Natural killer cell (primary cell): ENCODE data around the gene HSPG2. TPM values are rescaled to one million over a fixed set of nuclear protein-coding genes. Genes with fewer than 3 reads are reported as not detected.

Experiments
- ATAC-seq, 3 donors: fragments of 150-1000 bp in 2 of 3; fragments of 200-7000 bp in 1 of 3; cut with Tn5 transposase; 1 replicate in 1 of 3; 2 replicates in 2 of 3; pipeline ENCODE4 v1.10.0; 2021; ENCODE audit warnings: mild to moderate bottlenecking in 2 of 3, moderate library complexity in 2 of 3
- DNase-seq, 2 donors: peaks; one replicate each; pipeline versions ENCODE4 v3.0.0 to v3.0.0-alpha.2; 2013 to 2021; ENCODE audit warnings: mixed read lengths in 1 of 2
- H3K27ac ChIP-seq: one replicate; pipeline ENCODE4 v1.5.1; 2013; ENCODE audit warnings: mild to moderate bottlenecking, low read length
- H3K27me3 ChIP-seq: one replicate; pipeline ENCODE4 v1.6.1; 2013; ENCODE audit warnings: low read length; ENCODE audit not compliant: control insufficient read depth, insufficient read depth
- H3K36me3 ChIP-seq: one replicate; pipeline ENCODE4 v1.6.1; 2013; ENCODE audit warnings: low read length; ENCODE audit not compliant: control insufficient read depth, insufficient read depth
- H3K4me1 ChIP-seq: one replicate; pipeline ENCODE4 v1.6.1; 2013; ENCODE audit warnings: low read length; ENCODE audit not compliant: control insufficient read depth, insufficient read depth
- H3K4me3 ChIP-seq: one replicate; pipeline ENCODE4 v1.5.1; 2013; ENCODE audit warnings: low read length
- H3K9me3 ChIP-seq: one replicate; pipeline ENCODE4 v1.6.1; 2013; ENCODE audit warnings: low read length; ENCODE audit not compliant: control insufficient read depth, insufficient read depth
- H3K27ac Mint-ChIP-seq, 2 donors: one replicate each; pipeline ENCODE4 v1.8.0; 2022; ENCODE audit warnings: mild to moderate bottlenecking in 2 of 2, mixed read lengths in 2 of 2, moderate library complexity in 1 of 2
- H3K27me3 Mint-ChIP-seq, 2 donors: one replicate each; pipeline ENCODE4 v1.8.0; 2022; ENCODE audit warnings: low read depth in 2 of 2, mixed read lengths in 2 of 2
- H3K36me3 Mint-ChIP-seq: one replicate; pipeline ENCODE4 v1.8.0; 2022; ENCODE audit warnings: mixed read lengths
- H3K4me1 Mint-ChIP-seq, 2 donors: one replicate each; pipeline ENCODE4 v1.8.0; 2022; ENCODE audit warnings: mixed read lengths in 2 of 2
- H3K4me3 Mint-ChIP-seq: one replicate; pipeline ENCODE4 v1.8.0; 2022; ENCODE audit warnings: mild to moderate bottlenecking, moderate library complexity, mixed read lengths
- H3K9me3 Mint-ChIP-seq, 2 donors: one replicate each; pipeline ENCODE4 v1.8.0; 2022; ENCODE audit warnings: mixed read lengths in 2 of 2
- WGBS: methylation state at CpG from one replicate; pipeline ENCODE4 v1.1.7; 2013; ENCODE audit warnings: missing lambda C conversion rate; ENCODE audit not compliant: insufficient coverage; 5-methylcytosine and 5-hydroxymethylcytosine counted together
- intact Hi-C: fragments of 100-400 bp; cut with micrococcal nuclease; formaldehyde crosslinking; loops from one replicate; pipeline ENCODE4 v1.14.2; 2022
- total RNA-seq, 4 donors: library from RNA; stranded (reverse); fragments of 120-200 nt in 1 of 4; gene quantifications; one replicate each; pipeline versions ENCODE4 v1.2.3 to v1.2.4, GENCODE V29; 2013 to 2022
- TF ChIP-seq, protein P1 (sequence below): fragments of 200-600 bp; IDR thresholded peaks from one replicate; pipeline ENCODE4 v1.8.0; 2022; ENCODE audit warnings: antibody characterized with exemption

HSPG2 gene
- total RNA-seq, 3 donors from 2014 or later (not counting 1 experiment from before 2014, with no cell fraction given), result 0.54 to 0.93 (median 0.90) TPM

DNA sequence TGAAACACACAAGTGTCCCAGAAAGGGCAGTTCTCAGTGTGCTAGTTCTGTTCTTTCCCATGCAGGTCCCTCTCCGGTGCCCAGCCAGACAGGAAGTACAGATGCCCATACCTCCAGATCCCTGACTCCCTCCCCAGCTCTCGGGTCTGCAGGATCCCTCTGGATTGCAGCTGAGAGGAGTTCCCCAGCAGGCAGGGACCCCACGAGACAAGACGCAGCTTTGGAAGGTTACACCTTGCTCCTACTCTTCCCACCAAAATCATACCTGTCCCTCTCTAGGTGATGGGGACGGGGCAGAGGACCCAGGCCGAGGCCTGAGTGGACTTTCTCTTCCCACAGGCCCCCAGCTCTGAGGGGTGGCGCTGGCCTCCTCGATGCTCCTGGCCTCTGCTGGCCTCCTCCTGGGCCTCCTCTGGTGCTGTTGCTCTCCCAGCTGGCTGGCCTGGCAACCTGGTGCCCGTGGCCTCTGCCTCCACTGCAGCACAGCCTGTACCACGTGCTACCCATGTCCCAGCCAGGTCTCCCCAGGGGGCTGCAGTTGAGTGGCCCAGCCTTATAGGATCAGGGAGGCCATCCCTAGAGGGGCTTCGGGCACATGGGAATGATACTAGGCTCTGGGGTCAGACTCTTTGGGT is 115.6 kb downstream of the HSPG2 start:
- no peaks in the 10 kb centered on the region for H3K9me3 ChIP-seq
- peaks cover 8% of the 10 kb centered on the region for H3K4me1 ChIP-seq
- DNase-seq, result no peak
- TF ChIP-seq, protein P1, sequence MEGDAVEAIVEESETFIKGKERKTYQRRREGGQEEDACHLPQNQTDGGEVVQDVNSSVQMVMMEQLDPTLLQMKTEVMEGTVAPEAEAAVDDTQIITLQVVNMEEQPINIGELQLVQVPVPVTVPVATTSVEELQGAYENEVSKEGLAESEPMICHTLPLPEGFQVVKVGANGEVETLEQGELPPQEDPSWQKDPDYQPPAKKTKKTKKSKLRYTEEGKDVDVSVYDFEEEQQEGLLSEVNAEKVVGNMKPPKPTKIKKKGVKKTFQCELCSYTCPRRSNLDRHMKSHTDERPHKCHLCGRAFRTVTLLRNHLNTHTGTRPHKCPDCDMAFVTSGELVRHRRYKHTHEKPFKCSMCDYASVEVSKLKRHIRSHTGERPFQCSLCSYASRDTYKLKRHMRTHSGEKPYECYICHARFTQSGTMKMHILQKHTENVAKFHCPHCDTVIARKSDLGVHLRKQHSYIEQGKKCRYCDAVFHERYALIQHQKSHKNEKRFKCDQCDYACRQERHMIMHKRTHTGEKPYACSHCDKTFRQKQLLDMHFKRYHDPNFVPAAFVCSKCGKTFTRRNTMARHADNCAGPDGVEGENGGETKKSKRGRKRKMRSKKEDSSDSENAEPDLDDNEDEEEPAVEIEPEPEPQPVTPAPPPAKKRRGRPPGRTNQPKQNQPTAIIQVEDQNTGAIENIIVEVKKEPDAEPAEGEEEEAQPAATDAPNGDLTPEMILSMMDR, result no peak
- H3K27ac ChIP-seq, result no peak overlapping the region
- no peaks in the 10 kb centered on the region for H3K9me3 Mint-ChIP-seq
- 87% methylated on average over 11 of the region's 11 CpGs for WGBS
- H3K27ac Mint-ChIP-seq, result no peak overlapping the region
- H3K36me3 Mint-ChIP-seq, result no peaks in the 10 kb centered on the region
- H3K4me3 ChIP-seq, result no peak overlapping the region
- H3K27me3 Mint-ChIP-seq, result peaks cover 0 to 3% of the 10 kb centered on the region in 2 donors
- no peaks in the 10 kb centered on the region for H3K27me3 ChIP-seq
- no peak overlapping the region for H3K4me3 Mint-ChIP-seq
- peaks cover 0 to 16% of the 10 kb centered on the region in 2 donors for H3K4me1 Mint-ChIP-seq
- H3K36me3 ChIP-seq, result no peaks in the 10 kb centered on the region
- no peak for ATAC-seq
- intact Hi-C loops, result no loop called here

DNA sequence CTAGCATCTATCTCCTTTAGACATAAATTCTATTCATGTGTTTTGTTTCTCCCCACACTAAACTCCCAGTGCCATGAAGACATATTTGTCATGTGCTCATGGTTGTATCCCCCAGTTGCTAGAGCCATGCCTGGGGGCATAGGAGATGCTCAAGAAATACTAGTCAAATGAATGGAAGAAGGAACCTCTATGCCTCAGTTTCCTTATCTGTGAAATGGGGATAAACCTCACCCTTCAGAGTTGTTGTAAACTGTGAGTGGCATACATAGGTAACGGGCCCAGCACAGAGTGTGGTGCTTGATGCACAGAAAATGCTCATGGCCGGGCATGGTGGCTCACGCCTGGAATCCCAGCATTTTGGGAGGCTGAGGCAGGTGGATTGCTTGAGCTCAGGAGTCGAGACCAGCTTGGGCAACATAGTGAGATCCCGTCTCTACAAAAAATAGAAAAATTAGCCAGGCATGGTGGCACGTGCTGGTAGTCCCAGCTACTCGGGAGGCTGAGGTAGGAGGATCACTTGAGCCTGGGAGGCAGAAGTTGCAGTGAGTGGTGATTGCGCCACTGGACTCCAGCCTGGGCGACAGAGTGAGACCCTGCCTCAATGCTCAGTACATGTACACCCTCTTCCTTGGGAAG is 116.4 kb downstream of the HSPG2 start:
- H3K27me3 Mint-ChIP-seq, result peaks cover 0 to 3% of the 10 kb centered on the region in 2 donors

DNA sequence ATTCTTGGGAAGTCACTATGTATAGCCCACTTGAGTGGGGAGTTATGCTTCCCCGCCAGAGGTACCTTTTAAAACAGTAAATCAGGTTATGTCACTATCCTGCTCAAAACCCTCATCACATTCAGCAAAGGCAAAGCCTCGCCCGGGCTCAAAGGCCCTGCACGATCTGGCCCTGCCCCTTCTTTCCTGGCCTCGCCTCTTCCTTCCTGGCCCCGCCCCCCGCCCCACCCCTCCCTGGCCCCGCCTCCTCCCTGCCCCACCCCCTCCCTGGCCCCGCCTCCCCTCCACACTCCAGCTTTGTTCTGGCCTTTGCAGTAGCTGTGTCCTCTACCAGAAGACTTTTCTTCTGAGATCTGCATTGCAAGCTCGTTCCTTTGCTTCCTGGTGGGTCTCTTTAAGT is 118.5 kb downstream of the HSPG2 start:
- Mint-ChIP-seq H3K4me3 (no peak overlapping the region), H3K4me1 (peaks cover 0 to 24% of the 10 kb centered on the region in 2 donors), H3K27ac (no peak overlapping the region), H3K27me3 (peaks cover 0 to 1% of the 10 kb centered on the region in 2 donors), H3K9me3 (no peaks in the 10 kb centered on the region), H3K36me3 (no peaks in the 10 kb centered on the region)
- 44% methylated on average over 5 of the region's 10 CpGs for WGBS
- Histone ChIP-seq H3K4me1 (peaks cover 26% of the 10 kb centered on the region), H3K27me3 (no peaks in the 10 kb centered on the region), H3K4me3 (no peak overlapping the region), H3K27ac (no peak overlapping the region), H3K36me3 (no peaks in the 10 kb centered on the region), H3K9me3 (no peaks in the 10 kb centered on the region)
- TF ChIP-seq, protein P1, result no peak
- peak in 2 of 3 donors; percentile 28 to 45 for ATAC-seq
- intact Hi-C loops, result no loop called here
- peak in 1 of 2 donors; percentile 55 for DNase-seq

More for the DNA sequence above, 116.4 kb downstream of the HSPG2 start:
- H3K4me3 ChIP-seq, result no peak overlapping the region
- Mint-ChIP-seq H3K4me3 (no peak overlapping the region), H3K4me1 (peaks cover 0 to 20% of the 10 kb centered on the region in 2 donors), H3K27ac (no peak overlapping the region), H3K9me3 (no peaks in the 10 kb centered on the region), H3K36me3 (no peaks in the 10 kb centered on the region)
- 93% methylated on average over 9 of the region's 9 CpGs for WGBS
- DNase-seq (no peak), ATAC-seq (no peak)
- no peaks in the 10 kb centered on the region for H3K36me3 ChIP-seq
- TF ChIP-seq, protein P1, result no peak
- H3K27ac ChIP-seq, result no peak overlapping the region
- H3K4me1 ChIP-seq, result peaks cover 11% of the 10 kb centered on the region
- H3K27me3 ChIP-seq, result no peaks in the 10 kb centered on the region
- intact Hi-C loops, result no loop called here
- no peaks in the 10 kb centered on the region for H3K9me3 ChIP-seq
